KG1 (cell line): ENCODE data around the gene C9.
"Not testable (repeated sequence)": the region's sequence is repeated elsewhere in the genome, so short reads cannot be mapped to it uniquely, and the experiment has no call there.

Experiments
- DNase-seq: peaks from one replicate; lab custom pipeline; 2025; lab: John Stamatoyannopoulos, UW

Gene C9

DNA sequence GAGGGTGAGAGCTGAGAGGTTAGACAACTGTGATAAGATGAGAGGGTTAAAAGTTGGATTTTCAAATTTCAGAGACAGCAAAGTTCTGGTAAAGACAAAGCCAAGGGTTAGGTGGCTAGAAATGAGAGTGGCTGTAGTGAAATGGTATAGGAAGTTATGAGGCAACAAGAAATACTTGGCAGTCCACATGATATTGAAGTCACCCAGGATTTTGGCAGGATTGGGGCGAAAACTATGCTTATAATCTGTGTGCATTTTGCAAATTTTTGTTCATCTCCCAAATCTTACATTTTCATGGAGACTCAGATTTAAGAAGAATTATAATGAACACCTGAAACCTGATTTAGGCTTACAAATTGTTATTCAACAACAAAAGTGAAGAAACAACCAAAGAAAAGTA is 35.6 kb downstream of the C9 start:
- DNase-seq, result no peak

DNA sequence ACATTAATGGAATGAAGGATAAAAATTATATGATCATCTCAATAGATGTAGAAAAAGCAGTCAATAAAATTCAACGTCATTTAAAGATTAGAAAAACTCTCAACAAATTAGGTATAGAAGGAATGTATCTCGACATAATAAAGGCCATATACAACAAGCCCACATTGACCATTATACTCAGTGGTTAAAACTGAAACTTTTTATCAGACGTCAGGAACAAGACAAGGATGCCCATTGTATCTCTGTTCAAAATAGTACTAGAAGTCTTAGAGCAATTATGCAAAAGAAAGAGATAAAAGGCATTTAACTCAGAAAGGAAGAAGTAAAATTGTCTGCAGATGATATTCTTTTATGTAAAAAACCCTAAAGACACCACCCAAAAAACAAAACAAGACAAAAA is 40.8 kb downstream of the C9 start:
- no peak for DNase-seq

DNA sequence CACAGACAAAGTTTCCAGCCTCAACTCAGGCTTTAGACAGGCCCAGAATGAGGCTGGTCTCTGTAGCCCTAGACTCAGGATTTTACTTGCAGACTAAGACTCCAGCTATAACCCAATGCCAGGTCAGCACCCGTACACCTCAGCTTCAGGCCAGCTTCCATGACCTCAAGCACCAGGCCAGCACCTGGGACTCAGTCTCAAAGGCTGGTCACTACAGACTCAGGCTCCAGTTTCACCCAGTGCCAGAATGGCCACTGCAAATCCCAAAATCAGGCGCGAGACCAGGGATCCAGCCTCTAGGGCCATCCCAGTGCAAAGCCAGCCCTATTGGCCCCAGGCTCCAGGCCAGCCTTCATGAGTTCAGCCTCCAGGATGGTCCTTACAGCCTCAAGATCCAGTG is 44.9 kb downstream of the C9 start:
- DNase-seq, result no peak

DNA sequence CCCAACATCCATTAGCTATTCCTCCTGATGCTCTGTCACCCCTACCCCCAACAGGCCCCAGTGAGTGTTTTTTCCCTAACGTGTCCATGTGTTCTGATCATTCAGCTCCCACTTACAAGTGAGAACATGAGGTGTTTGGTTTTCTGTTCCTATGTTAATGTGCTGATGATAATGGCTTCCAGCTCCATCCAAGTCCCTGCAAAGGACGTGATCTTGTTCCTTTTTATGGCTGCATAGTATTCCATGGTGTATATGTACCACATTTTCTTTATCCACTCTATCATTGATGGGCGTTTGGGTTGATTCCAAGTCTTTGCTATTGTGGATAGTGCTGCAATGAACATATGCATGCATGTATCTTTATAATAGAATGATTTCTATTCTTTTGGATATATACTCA is 47.8 kb downstream of the C9 start:
- DNase-seq, result not testable (repeated sequence)

DNA sequence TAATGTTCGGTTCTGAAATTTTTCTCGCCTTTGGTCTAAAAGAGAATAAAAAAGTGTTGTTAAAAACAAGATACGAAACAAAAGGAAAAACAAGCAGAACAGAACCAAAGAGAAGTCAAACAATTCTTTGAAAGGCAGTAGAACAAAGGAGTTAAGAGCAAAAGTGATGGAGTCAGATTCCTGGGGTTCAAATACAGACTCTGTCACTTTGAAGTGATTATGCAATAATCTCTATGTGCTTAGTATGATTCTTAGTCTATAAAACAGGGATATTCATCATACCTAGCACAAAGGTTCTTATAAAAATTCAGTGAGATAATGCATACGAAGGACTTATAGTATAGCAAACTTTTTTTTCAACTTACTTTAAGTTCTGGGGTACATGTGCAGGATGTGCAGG is 48.3 kb downstream of the C9 start:
- no peak for DNase-seq

DNA sequence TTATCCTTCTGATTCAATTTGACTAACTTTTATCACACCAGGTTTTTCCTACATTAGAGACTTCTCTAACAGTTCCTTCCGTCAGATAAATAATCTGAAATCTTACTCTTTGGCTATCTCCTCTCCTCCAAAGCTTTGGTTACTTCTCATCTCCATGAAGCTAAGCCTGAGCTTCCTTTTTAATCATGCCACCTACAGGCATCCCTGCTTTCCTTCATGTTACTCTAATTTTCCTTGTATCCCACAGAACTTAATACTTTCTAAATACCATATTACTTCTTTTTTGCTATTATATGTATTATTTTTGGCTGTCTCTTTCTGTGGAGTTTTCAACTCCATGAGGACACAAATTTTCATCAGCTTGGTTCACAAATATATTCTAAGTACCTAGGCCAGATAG is 49.7 kb downstream of the C9 start:
- DNase-seq, result no peak

DNA sequence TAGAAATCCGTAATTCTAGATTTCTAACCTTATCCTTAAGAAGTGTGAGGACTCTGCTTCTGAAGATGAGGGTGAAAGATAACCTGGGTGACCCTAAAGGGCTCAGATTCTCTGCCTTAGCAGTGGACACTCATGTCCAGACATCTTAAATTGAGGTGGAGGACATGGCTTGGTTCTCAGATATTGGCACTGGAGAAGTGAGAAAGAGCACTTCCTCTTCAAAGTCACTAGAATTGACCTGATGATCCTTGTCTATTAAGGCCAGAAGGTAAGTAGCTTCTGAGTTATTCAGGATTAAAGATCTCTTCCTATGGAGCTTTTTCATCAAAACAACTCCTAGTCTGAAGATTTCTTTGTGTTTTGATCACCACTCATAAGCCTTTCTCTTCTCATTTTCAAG is 54.8 kb downstream of the C9 start:
- no peak for DNase-seq

DNA sequence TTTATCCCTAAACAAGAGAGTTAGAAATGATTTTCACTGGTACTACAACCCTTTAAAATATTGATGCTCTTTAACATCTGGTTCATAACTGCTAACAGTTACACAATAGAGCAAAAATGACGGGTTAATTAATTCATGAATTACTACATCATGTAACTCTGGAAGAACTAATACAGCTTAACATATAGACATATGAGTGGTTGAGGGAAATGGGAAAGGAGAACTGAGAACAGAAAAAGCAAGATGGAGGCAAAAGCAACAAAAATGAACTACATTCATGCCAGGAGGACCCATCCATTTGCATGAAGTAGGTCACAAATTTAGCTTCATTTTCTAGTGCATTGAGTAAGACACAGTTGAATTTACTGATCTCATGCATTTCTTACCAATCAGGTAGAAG is 61.8 kb downstream of the C9 start:
- no peak for DNase-seq

DNA sequence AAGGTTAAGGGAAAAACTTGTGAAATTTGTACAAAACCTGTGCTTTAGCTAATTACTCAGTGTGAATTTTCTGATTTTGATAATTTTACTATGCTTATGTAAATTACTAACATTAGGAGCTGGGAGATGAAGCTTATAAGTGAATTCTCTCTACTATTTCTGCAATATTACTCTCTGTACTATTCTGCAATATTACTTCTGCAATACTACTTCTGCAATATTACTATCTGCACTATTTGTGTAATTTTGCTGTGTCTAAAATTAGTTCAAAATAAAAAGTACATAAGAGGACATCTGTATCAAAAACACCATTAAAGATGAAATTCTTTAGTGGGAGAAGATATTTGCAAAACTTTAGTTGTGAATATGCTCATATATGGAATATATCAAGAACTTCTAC is 62.9 kb downstream of the C9 start:
- no peak for DNase-seq

DNA sequence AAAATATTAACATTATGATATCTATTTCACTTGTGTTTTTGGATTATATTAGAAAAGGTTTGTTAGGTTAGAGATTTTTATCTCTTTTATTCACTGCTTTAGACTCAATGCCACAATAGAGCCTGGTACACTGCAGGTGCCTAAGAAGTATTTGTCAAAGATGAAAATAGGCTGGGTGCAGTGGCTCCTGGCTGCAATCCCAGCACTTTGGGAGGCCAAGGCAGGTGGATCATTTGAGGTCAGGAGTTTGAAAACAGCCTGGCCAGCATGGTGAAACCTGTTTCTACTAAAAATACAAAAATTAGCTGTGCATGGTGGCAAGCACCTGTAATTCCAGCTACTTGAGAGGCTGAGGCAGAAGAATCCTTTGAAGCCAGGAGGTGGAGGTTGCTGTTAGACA is 64.3 kb downstream of the C9 start:
- no peak for DNase-seq

DNA sequence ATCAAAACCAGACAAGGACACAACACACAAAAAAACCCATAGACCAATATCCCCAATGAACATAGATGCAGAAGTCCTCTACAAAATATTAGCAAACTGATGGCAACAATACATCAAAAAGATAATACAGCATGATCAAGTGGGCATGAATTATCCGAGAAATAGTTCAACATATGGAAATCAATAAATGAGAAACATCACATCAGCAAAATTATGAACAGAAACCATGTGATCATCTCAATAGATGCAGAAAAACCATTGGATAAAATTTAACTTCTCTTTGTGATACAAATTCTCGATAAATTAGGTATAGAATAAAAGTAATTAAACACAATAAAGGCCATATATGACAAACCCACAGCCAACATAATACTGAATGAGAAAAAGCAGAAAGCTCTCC is 69.6 kb downstream of the C9 start:
- DNase-seq, result no peak

DNA sequence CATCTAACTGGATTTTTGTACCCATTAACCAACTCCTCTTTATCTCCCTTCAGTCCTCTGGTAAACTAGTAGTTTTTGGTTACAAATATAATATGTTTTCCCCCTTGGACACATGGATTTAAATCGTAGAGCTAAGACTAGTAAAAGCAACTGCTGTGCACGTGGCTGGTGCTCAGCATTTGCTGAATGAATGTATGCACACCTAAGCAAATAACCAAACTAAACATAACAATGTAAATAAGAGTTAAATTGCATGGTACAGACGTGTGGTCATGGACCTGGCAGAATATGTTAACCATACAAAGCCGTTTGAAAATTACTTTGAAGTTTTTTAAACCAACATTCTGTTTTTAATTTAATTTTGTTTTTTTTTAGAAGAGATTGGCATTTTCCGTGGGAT is 79.7 kb downstream of the C9 start:
- no peak for DNase-seq

DNA sequence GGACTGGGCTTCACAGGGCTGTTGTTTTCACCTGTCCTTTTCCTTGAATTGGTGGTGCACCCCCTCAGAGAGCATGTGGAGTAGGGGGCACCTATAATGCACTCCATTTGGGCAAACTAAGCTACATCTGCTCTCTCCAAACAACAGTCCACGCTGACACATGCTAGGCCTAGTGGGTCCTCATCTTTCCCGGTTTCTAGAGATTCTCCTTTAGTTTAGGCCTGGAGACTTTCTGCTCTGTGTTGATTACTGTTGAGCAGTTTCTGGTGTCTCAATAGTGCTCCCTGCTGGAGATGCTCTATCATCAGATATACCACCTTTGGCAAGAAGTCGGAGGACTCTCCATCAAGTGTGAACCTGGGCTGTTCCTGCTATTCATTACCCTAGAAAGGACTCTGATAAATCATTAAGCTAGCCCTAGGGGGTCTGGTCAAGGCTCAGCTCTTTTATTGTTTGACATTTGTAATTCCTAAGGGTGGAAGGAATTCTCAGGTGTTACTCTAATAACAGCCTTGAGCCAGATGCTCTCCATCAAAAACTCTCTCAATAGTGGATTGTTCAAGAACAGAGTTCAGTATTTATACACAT is 81.0 kb downstream of the C9 start:
- peak; percentile 74 for DNase-seq

DNA sequence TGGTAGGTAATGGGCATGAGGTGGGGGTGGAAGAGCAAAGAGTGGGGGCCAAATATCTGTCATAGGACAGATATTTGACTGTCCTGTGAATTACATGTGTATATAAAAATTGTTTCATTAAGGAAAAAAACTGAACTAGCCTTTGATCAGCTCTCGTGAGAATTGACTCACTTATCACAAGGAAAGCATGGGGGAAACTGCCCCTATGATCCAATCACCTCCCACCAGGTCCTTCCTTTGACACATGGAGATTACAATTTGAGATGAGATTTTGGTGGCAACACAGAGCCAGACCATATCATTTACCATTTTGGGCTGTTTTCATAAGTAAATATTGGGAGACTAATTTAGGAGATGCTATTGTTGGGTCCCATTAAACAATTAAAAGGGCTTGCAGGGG is 81.7 kb downstream of the C9 start:
- no peak for DNase-seq

DNA sequence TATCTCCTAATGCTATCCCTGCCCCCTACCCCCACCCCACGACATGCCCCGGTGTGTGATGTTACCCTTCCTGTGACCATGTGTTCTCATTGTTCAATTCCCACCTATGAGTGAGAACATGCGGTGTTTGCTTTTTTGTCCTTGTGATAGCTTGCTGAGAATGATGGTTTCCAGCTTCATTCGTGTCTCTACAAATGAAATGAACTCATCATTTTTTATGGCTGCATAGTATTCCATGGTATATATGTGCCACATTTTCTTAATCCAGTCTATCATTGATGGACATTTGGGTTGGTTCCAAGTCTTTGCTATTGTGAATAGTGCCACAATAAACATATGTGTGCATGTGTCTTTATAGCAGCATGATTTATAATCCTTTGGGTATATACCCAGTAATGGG is 88.4 kb downstream of the C9 start:
- DNase-seq, result not testable (repeated sequence)

DNA sequence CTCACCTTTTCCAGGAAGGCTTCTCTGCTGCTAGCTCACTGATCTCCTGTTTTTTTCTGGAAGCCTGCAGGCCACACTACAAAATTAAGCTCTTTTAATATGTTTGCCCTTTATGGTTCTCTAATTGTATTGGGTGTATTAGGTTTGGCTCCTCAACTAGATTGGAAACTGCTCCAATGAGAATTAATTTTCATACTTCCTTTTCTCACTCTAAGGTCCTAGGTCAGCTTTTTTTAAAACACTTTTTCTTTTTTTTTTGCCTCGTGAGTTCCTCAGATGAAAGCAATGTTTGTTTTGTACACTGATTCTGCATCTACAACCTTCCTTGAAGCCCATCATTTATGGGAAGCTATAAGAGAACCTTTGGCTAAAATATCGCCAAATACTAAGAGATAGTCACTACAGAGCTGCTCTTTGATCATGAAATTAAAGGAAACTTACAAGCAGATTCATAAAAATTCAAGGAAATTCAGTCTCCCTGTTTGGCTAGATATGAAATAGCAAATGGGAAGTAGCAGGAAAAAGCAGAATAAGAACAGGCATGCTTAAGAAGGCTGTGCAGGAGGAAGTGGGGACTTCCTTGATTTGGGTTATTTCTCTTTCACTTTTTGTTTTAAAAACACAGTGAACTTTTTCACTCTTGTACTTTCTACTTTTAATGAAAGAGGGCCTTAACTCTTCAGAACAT is 89.8 kb downstream of the C9 start:
- peak; percentile 68 for DNase-seq

DNA sequence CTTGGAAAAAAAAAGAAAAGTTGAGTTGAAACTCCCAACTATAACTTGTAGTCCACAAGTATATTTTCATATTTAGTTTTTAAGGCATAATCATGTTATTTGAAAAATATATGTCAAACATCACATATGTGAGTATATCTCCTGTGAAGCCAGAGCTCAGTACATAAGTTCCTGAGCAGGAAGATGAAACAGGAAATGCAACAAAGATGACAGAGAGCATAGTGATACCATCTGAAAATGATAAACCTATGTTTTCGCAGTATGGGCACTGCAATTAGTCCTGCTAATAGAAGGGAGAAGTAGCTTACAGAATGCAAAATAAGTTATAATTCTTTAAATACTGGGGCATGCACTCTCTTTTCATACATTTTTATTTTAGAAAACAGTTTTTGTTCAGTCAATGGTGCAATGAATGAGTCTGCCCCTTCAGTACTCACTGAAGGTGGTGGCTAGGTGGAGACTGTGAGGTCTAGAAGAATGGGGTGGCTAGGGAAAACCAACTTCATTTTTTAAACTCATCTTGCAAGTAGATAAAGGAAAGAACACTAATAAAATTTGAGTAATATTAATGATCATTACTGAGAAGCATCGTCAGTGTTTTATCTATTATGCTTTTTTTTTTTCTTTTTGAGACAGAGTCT is 90.9 kb downstream of the C9 start:
- no peak for DNase-seq

DNA sequence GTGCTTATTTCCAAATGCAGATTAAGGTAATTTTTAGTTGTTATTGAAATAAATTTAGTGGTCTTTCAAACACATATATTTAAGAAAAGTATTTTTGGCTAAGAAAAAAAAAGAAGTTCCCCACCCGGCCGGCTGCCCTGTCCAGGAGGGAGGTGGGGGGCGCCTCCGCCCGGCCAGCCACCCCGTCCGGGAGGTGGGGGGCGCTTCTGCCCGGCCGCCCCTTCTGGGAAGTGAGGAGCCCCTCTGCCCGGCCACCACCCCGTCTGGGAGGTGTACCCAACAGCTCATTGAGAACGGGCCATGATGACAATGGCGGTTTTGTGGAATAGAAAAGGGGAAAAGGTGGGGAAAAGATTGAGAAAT is 91.4 kb downstream of the C9 start:
- DNase-seq, result not testable (repeated sequence)

DNA sequence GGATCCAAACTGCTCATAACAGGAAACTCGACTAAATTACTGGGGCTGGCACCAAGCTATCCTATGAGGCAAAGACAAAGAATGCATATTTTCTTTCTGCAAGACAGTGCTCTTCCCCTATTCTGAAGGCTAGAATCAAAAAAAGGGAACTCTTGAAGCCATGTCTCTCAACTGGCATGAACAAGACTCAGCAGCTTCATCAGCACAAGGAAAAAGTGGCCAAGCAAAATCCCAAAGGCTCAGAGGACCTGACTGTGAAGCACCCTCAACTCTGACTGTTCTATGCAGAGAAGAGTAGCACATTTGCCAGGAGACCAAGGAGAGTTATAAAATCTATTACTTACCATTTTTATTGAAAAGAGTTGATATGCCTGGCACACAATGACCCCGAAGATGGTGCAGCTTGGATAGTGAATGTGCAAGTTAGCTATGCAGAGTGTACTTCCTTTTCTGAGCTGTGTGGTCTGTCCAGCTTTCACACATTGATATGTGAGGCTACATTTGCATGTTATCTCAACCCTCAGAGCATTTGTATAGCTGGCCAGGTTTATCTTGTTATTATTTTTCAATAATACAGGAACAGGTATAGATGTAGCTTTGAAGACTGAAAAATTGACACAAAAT is 94.0 kb downstream of the C9 start:
- no peak for DNase-seq

DNA sequence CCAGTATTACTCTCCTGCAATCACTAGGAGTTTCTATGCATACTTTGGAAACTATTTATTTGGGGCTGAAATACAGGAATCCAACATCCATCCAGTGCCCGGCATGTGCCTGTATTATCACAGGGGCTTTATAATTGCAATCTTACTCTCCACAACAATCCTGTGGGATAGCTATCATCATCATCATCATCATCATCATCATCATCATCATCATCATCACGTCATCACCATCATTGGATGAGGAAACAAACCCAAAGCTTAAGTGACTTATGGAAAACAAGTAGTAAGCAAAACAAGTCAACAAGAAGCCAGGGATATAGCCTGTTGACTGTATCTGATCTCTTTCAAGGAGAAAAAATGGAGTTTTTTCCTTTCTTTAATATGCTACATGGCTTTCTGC is 97.1 kb downstream of the C9 start:
- no peak for DNase-seq

DNA sequence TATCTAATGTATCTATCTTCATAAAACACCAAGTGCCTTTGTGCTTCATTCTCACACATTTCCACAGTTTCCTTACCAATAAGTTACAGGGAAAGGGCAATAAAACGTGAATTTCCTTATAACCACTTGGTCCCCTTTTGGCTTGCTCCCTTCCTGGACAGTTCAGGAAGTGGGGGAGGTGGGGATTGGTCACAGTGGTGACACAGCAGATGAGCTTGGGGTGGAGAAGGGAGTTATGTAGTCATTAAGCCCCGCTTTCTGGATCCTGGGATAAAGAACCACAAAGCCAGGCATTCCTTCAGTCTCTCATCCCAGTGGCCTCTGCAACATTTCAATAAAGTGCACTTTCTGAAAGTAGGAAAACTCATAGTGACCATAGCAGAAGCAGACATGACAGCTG is 97.9 kb downstream of the C9 start:
- no peak for DNase-seq

DNA sequence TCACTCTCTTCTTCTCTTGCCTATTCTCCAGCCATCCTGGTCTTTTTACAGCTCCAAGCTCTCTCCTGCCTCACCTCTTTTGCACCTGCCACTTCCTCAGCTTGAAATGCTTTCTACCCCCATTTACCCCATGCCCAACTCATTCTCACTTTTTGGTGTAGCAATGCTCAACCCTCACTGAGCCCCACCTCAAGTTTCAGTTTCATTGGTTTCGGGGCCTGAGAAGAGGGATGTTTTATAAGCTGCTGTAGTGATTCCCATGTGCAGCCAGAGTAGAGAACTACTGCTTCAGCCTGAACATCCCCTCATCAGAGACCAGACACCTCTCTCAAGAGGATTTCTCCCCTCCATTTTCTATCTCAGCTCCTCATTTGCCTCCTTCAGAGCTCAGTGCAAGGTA is 99.8 kb downstream of the C9 start:
- no peak for DNase-seq

DNA sequence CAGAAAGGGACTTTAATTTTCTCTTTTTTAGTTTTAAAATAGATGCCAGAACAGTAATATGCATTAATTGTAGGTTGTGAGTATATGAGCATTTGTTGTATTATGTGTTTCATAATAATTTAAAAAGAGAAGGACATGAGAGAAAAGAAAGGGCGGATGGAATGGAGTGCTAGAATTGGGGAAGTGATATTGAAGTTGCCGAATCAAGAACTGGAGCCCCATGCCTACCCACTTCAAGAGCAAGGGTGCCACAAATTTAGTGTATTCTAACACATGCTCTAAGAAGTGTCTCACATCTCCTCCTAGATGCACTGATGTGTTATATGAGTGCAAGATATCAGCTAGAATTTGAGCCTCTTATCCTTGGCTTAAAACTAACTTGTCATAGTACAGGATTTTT is 101.3 kb downstream of the C9 start:
- no peak for DNase-seq

DNA sequence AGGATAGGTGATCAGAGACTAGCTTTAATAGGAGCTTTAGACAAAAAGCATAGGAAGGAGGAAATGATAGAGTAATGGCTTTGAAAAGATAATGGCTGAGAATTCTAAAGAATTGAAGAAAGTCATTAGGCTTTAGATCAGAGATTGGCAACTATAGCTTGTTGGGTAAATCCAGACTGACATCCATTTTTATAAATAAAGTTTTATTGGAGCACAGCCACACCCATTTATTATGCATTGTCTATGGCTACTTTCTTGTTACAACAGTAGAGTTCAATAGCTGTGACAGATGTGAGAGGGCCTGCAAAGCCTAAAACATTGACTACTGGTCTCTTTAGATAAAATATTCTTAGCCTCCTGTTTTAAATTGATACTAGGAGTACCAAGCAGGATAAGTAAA is 104.2 kb downstream of the C9 start:
- DNase-seq, result no peak
